HG03064 (cell line): ENCODE measurements around the gene CFAP210.
"Not testable (repeated sequence)": the region's sequence is repeated elsewhere in the genome, so short reads cannot be mapped to it uniquely, and the experiment has no call there.

Source experiments
- ATAC-seq: cut with Tn5 transposase; IDR thresholded peaks from one replicate; pipeline ENCODE4 v1.9.1; 2021; ENCODE audit warnings: low read depth; ENCODE audit not compliant: unreplicated experiment

CFAP210 gene

GRCh38 chr2:169714699-169715098 lies 20.5 kb upstream of the CFAP210 start:
- no peak for ATAC-seq

GRCh38 chr2:169713331-169713730 lies 19.1 kb upstream of the CFAP210 start:
- no peak for ATAC-seq

- ATAC-seq: no peak
Measured at GRCh38 chr2:169712791-169713227, 18.6 kb upstream of the CFAP210 start.

- no peak for ATAC-seq
Measured at GRCh38 chr2:169711751-169712509, 17.7 kb upstream of the CFAP210 start.

- no peak for ATAC-seq
Measured at GRCh38 chr2:169709981-169710380, 15.8 kb upstream of the CFAP210 start.

- no peak for ATAC-seq
Measured at GRCh38 chr2:169709331-169709730, 15.1 kb upstream of the CFAP210 start.

- ATAC-seq: no peak
Measured at GRCh38 chr2:169707626-169708025, 13.4 kb upstream of the CFAP210 start.

GRCh38 chr2:169705927-169706326 lies 11.7 kb upstream of the CFAP210 start:
- ATAC-seq: no peak

GRCh38 chr2:169704160-169704708 lies 10.0 kb upstream of the CFAP210 start:
- no peak for ATAC-seq

- ATAC-seq: no peak
Measured at GRCh38 chr2:169702996-169703395, 8.8 kb upstream of the CFAP210 start.

- not testable (repeated sequence) for ATAC-seq
Measured at GRCh38 chr2:169699173-169699572, 5.0 kb upstream of the CFAP210 start.

- ATAC-seq: no peak
Measured at GRCh38 chr2:169696381-169696780, 2.2 kb upstream of the CFAP210 start.

GRCh38 chr2:169694894-169695260 lies 672 bp upstream of the CFAP210 start:
- no peak for ATAC-seq

- ATAC-seq: no peak
Measured at GRCh38 chr2:169693360-169693759, 845 bp downstream of the CFAP210 start.

GRCh38 chr2:169692718-169693117 lies 1.5 kb downstream of the CFAP210 start:
- no peak for ATAC-seq

GRCh38 chr2:169690958-169691357 lies 3.2 kb downstream of the CFAP210 start:
- no peak for ATAC-seq

GRCh38 chr2:169687943-169688342 lies 6.3 kb downstream of the CFAP210 start:
- ATAC-seq: not testable (repeated sequence)

- not testable (repeated sequence) for ATAC-seq
Measured at GRCh38 chr2:169686825-169687224, 7.4 kb downstream of the CFAP210 start.

GRCh38 chr2:169684712-169685111 lies 9.5 kb downstream of the CFAP210 start:
- ATAC-seq: not testable (repeated sequence)

GRCh38 chr2:169684135-169684565 lies 10.1 kb downstream of the CFAP210 start:
- no peak for ATAC-seq

- no peak for ATAC-seq
Measured at GRCh38 chr2:169683425-169684134, 10.6 kb downstream of the CFAP210 start.

- no peak for ATAC-seq
Measured at GRCh38 chr2:169683054-169683424, 11.2 kb downstream of the CFAP210 start.
